HepG2 (cell line): ENCODE measurements around the gene DPYD. TPM values are rescaled to one million over a fixed set of nuclear protein-coding genes. Genes with fewer than 3 reads are reported as not detected.

Experiments used
- ATAC-seq: fragments of 200-7000 bp; cut with Tn5 transposase; 3 replicates; pipeline ENCODE4 v1.9.1; 2020; ENCODE audit warnings: mild to moderate bottlenecking, moderate library complexity
- BruUV-seq: library from RNA; stranded (reverse); fragments of 400-500 nt; replicated peaks from 2 replicates; lab custom pipeline; 2021; lab: Mats Ljungman, UMichigan
- CTCF ChIA-PET: fragments of 300-600 bp; formaldehyde crosslinking; extraction: SDS; loops from one replicate; lab custom pipeline; 2021; ENCODE audit warnings: low total read pairs, inconsistent platforms, low intra/inter-chr PET ratio; lab: Yijun Ruan, JAX
- POLR2A ChIA-PET: fragments of 350-600 bp; sonication (Branson Sonifier 250); formaldehyde crosslinking; loops from one replicate; lab custom pipeline; 2020; ENCODE audit warnings: antibody characterized with exemption, inconsistent platforms; lab: Yijun Ruan, JAX
- DNase-seq: peaks from one replicate; pipeline ENCODE4 v3.0.0-alpha.2; 2015; ENCODE audit warnings: low spot score
- FAIRE-seq: peaks from 3 replicates; lab custom pipeline; 2011; peaks lifted over from hg19 to GRCh38; lab: Jason Lieb, UNC
- H2AFZ ChIP-seq: one replicate; pipeline ENCODE4 v1.6.1; 2011; ENCODE audit warnings: low read length, inconsistent platforms
- H3K27ac ChIP-seq: fragments of 300-600 bp; 3 replicates; pipeline ENCODE4 v1.8.0; 2011; ENCODE audit warnings: mixed run types, mild to moderate bottlenecking, mixed read lengths, low read length, inconsistent platforms; ENCODE audit not compliant: insufficient read depth; ENCODE audit errors: extremely low read length
- H3K27me3 ChIP-seq, 2 experiments: fragments of 200-600 bp in 1 of 2; 2 replicates in 1 of 2; 3 replicates in 1 of 2; pipeline versions ENCODE4 v1.6.0 to v1.8.0; 2011; ENCODE audit warnings: low read length in 2 of 2, mild to moderate bottlenecking in 2 of 2, moderate library complexity in 2 of 2, inconsistent platforms in 1 of 2; ENCODE audit not compliant: insufficient read depth in 2 of 2, control insufficient read depth in 1 of 2
- H3K36me3 ChIP-seq, 2 experiments: fragments of 200-600 bp in 1 of 2; replicated peaks in 1 of 2; 2 replicates in 1 of 2; 3 replicates in 1 of 2; pipeline versions ENCODE4 v1.5.1 to v1.8.0; 2011; ENCODE audit warnings: low read length in 2 of 2, inconsistent platforms in 1 of 2; ENCODE audit not compliant: insufficient read depth in 2 of 2, control insufficient read depth in 1 of 2
- H3K4me1 ChIP-seq: 2 replicates; pipeline ENCODE4 v1.5.1; 2012; ENCODE audit warnings: low read length, inconsistent platforms; ENCODE audit not compliant: insufficient read depth
- H3K4me2 ChIP-seq: 2 replicates; pipeline ENCODE4 v1.6.0; 2011; ENCODE audit warnings: low read depth, low read length, inconsistent platforms
- H3K4me3 ChIP-seq, 3 experiments: fragments of 200-600 bp in 1 of 3; sonication (generic), shearing (Covaris generic) in 1 of 3; replicated peaks in 1 of 3; 2 replicates each; pipeline ENCODE4 v1.5.1; 2011 to 2016; ENCODE audit warnings: low read length in 3 of 3, inconsistent platforms in 2 of 3, low read depth in 2 of 3, mild to moderate bottlenecking in 2 of 3, control low read depth in 1 of 3, mixed read lengths in 1 of 3; ENCODE audit not compliant: insufficient read depth in 1 of 3
- H3K79me2 ChIP-seq: one replicate; pipeline ENCODE4 v1.6.1; 2011; ENCODE audit warnings: low read length, inconsistent platforms; ENCODE audit not compliant: insufficient read depth
- H3K9ac ChIP-seq: 2 replicates; pipeline ENCODE4 v1.6.0; 2011; ENCODE audit warnings: mild to moderate bottlenecking, low read depth, low read length, inconsistent platforms; ENCODE audit not compliant: insufficient read depth
- H3K9me3 ChIP-seq: 2 replicates; pipeline ENCODE4 v1.5.1; 2012; ENCODE audit warnings: mild to moderate bottlenecking, low read length
- H4K20me1 ChIP-seq: 2 replicates; pipeline ENCODE4 v1.6.0; 2011; ENCODE audit warnings: inconsistent platforms, mild to moderate bottlenecking, low read length, moderate library complexity; ENCODE audit not compliant: insufficient read depth
- CC2D1A ChIP-seq: sonication (generic); formaldehyde crosslinking; IDR thresholded peaks from 2 replicates; pipeline ENCODE4 v1.8.1; 2023; ENCODE audit warnings: mild to moderate bottlenecking, missing genetic modification reagents
- CEBPZ ChIP-seq: IDR thresholded peaks from 2 replicates; pipeline ENCODE4 v1.6.1; 2012; ENCODE audit warnings: low read length, improper control_type of control experiment
- GFI1 ChIP-seq: sonication (generic); formaldehyde crosslinking; IDR thresholded peaks from 2 replicates; pipeline ENCODE4 v1.5.0; 2020; ENCODE audit warnings: missing genetic modification reagents, mild to moderate bottlenecking, borderline replicate concordance
- JDP2 ChIP-seq: sonication (generic); formaldehyde crosslinking; IDR thresholded peaks from 2 replicates; pipeline ENCODE4 v1.8.1; 2022; ENCODE audit warnings: missing genetic modification reagents, borderline replicate concordance
- KLF15 ChIP-seq: sonication (generic); formaldehyde crosslinking; IDR thresholded peaks from 2 replicates; pipeline ENCODE4 v1.8.1; 2023; ENCODE audit warnings: borderline replicate concordance, mild to moderate bottlenecking, inconsistent platforms, missing genetic modification reagents, mixed read lengths
- SMAD9 ChIP-seq: sonication (generic); formaldehyde crosslinking; IDR thresholded peaks from 2 replicates; pipeline ENCODE4 v1.5.1; 2020; ENCODE audit warnings: mild to moderate bottlenecking, missing genetic modification reagents
- ZFP36L1 ChIP-seq: sonication (generic); formaldehyde crosslinking; IDR thresholded peaks from 2 replicates; pipeline ENCODE4 v1.8.0; 2022; ENCODE audit warnings: mild to moderate bottlenecking, missing genetic modification reagents, moderate library complexity
- ZNF646 ChIP-seq: sonication (generic); formaldehyde crosslinking; IDR thresholded peaks from 2 replicates; pipeline ENCODE4 v1.9.0; 2021; ENCODE audit warnings: mild to moderate bottlenecking, missing genetic modification reagents
- ZNF773 ChIP-seq: sonication (generic); formaldehyde crosslinking; IDR thresholded peaks from 2 replicates; pipeline ENCODE4 v1.4.0; 2020; ENCODE audit warnings: missing genetic modification reagents, borderline replicate concordance
- WGBS: methylation state at CpG from one replicate; pipeline ENCODE4 v1.1.6; 2017; ENCODE audit warnings: low lambda C conversion rate; 5-methylcytosine and 5-hydroxymethylcytosine counted together
- in situ Hi-C: cut with HindIII; loops from 2 replicates; pipeline ENCODE4 v1.10.0; 2017; ENCODE audit warnings: low pct_unique_long_range_greater_than_20kb; ENCODE audit not compliant: extremely low pct_ligation_motif_present
- intact Hi-C: fragments of 100-400 bp; cut with micrococcal nuclease; formaldehyde crosslinking; loops from one replicate; pipeline ENCODE4 v1.10.0; 2022; ENCODE audit not compliant: unreplicated experiment
- polyA plus RNA-seq, 8 experiments: library from polyadenylated mRNA; depleted of rRNA in 3 of 8; stranded (reverse) in 7 of 8; unstranded in 1 of 8; fragments of >200 nt; fragmentation: Illumina TruSeq in 4 of 8; extraction: Trizol in 4 of 8; gene quantifications; 2 replicates each; pipeline versions ENCODE4 v1.2.1 to v1.2.3, GENCODE V29; 2011 to 2016; ENCODE audit warnings: low read depth in 4 of 8, missing spikeins in 1 of 8, mixed read lengths in 1 of 8; ENCODE audit not compliant: insufficient read depth in 1 of 8
- total RNA-seq, 5 experiments: library from RNA; depleted of rRNA; stranded (reverse); fragments of >200 nt; fragmentation: Illumina TruSeq; extraction: Trizol; gene quantifications; 2 replicates each; pipeline ENCODE4 v1.2.3, GENCODE V29; 2016; ENCODE audit warnings: low read depth in 1 of 5

Gene DPYD
- total and polyA plus RNA-seq, 2 of the 13 experiments (the other 11 are each of a cell fraction or from before 2014, with no cell fraction given), result 1.3 to 3.4 TPM

- no peaks in the 10 kb centered on the region for H3K79me2 ChIP-seq
- no peak for FAIRE-seq
- intact Hi-C loops, result loop anchor here (1.0 kb wide), 1 partner anchor 44 kb away; no protein-coding TSS in a partner anchor
These were observed 76.2 kb downstream of the DPYD start for GRCh38 chr1:97844552-97845089.

More at GRCh38 chr1:97844552-97845089, 76.2 kb downstream of the DPYD start:
- Histone ChIP-seq H3K36me3 (no peaks in the 10 kb centered on the region), H3K9ac (no peak overlapping the region), H3K27me3 (no peaks in the 10 kb centered on the region), H4K20me1 (no peaks in the 10 kb centered on the region), H3K4me1 (no peaks in the 10 kb centered on the region), H3K9me3 (no peaks in the 10 kb centered on the region), H3K4me2 (no peak overlapping the region), H3K4me3 (no peak overlapping the region), H2AFZ (no peak overlapping the region), H3K27ac (no peak overlapping the region)
- ChIA-PET POLR2A (no interaction called here), CTCF (no interaction called here)
- BruUV-seq, result no TSS peak
- TF ChIP-seq GFI1 (CRISPR knock-in tag), result no peak
- no peak for TF ChIP-seq CC2D1A (CRISPR knock-in tag)
- no peak for TF ChIP-seq ZNF646 (CRISPR knock-in tag)
- no peak for TF ChIP-seq JDP2
- TF ChIP-seq ZFP36L1, result no peak
- TF ChIP-seq CEBPZ, result no peak
- TF ChIP-seq KLF15 (CRISPR knock-in tag), result no peak
- TF ChIP-seq ZNF773 (CRISPR knock-in tag), result no peak
- TF ChIP-seq SMAD9, result no peak
- DNase-seq (no peak), ATAC-seq (no peak)
- in situ Hi-C loops, result no loop called here
- 91% methylated on average over 1 of the region's 5 CpGs for WGBS
